Activated gamma-delta T cell treated with anti-CD3 and anti-CD28 coated beads, Interleukin-2, amount 50 U/mL, for 16 hours (primary cell): Measurements from ENCODE around the gene UHRF1.
"Not testable (repeated sequence)": the region's sequence is repeated elsewhere in the genome, so short reads cannot be mapped to it uniquely, and the experiment has no call there.

ENCODE experiments used
- DNase-seq: peaks from one replicate; pipeline ENCODE4 v3.0.0-alpha.2; 2020; ENCODE audit warnings: low read depth

Gene UHRF1

DNA sequence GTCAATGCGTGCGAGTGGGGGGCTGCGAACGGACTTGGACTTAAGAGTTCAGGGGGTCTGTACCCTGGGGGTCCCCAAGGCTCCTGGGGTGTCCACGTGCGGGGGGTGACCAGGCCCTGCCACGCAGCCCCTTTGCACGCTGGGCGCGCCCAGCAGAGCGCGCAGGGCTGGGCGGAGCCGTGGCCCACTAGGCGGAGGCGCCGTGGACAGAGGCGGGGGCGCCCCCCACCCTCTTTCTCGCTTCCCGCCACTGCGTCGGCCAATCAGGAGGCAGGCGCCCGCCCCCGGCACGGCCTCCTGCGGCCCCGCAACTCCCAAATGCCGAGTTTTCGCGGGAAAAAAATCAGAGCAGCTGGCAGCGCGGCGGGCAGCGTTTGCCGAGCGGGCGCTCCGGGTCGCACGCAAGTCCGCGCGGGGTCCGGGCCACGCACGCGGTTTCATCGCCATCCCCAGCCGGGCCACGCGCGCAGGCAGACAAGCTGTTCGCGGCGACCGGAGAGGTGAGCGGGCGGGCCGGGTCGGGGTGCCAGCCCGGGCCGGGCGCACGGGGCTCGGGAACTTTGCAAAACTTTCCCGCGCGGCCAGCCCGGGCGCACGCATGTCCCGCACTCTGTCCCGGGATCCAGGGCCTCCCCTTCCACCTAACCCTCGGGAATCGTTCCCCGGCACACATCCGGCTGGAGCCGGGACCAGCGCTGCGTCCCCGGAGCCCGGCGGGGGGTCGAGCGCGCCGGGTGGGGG is at the start of gene UHRF1:
Gene UHRF1, plus strand, starts transcription at position 346 of the 741 bp plus-strand sequence. CDS start 1,385 bp downstream, outside the sequence.
- no peak for DNase-seq

DNA sequence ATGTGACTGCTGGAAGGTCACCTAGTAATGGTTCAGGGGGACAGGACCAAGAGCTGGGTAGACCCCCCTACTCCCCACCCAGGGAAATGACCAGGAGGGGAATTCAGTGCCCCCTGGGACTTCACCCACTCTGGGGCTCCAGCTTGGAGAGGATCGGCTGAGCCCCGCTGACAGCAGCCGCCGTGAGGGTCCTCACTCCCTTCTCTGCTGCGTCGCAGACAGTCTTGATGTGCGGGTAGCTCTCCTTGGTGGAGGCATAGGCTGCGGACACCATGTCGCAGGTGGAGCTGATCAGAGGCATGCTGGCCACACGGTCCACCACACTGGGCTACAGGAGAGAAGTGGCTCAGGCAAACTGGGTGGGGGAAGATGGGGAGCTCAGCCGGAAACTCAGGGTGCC is 49.6 kb upstream of the UHRF1 start:
- DNase-seq = no peak

DNA sequence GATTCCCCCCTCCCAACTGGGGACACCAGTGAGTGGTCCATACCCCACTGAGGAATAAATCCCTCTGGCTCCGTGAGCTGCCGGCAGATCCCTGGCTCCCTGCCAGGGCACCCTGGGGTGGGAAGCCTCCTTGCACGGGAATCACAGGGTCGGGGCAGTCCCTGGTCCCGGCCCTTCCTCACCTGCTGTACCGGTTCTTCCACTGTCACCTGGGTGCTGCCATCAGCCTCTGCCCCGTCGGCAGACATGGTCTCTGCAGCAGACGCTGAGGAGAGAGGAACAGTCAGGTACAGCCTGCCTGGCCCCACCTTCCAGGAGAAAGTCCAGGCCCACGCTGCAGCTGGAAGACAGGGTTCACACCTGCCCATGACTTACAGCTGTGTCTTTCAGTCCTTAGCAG is 48.2 kb upstream of the UHRF1 start:
- no peak for DNase-seq

DNA sequence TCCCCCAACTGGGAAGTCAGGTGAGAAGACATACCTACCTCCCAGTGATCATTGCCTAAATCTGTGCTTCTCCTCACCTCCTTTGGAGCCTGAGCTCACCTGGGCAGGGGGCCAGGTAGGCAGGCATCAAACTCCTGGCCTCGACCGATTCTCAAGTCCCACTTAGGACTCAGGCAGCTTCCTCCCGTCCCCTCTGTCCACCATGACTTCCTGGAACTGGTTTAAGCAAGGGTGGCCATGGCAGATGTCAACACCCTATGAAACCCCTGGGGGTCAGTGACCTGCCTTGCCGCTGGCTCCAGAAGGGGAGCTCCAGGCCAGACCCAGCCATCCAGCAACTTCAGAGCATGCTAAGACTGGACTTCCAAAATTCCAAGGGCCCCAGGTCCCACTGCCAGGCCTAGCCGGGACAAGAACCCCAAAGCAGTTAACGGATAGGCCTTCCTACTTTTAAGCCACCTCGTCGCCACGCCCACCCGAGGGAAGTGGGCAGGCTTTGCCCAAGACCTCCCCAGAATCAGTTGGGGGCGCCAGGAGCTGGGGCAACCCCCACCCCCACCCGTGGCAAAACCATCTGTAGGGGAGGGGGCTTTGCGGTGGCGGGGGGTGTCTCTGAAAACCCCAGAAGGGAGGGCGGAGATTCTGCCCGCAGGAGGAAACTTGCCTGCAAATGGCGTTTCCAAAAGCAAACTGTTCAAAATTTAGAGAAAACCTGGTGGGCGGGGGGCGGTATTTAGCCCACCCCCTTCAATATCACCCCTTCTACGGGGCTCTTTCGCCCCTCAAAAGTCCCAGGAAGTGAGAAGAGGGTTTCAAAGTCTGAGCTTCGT is 42.5 kb upstream of the UHRF1 start:
- DNase-seq = peak; percentile 34

DNA sequence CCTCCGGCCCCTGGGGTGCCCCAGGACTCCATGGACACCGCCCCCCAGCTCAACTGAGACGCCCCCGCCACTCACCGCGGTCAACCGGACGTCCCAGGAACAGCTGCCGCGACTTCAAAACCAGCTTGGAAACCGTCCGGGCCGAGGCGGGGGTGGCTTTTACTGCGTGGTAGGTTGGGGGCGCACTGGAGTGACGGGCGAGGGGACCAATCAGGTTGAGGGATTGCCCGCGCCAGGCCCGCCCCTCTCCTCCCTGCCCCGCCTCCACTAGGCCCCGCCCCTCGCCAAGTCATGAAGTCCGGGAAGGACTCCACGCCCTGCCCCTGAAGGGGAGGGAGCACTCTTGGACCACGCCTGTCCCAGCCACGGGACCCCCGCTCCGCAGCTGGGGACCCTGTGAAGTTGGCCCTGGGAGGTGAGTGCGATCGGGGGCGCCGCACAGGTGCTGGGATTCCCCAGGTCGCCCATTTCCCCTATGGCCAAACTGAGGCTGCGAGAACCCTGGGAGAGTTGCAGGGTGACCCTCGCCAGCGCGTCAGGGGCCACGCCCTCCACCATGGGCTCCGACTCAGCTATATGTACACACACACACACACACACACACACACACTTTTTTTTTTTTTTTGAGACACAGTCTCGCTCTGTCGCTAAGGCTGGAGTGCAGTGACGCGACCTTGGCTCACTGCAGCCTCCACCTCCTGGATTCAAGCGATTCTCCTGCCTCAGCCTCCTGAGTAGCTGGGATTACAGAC is 41.6 kb upstream of the UHRF1 start, which contains the start of gene PLIN3:
Gene PLIN3, minus strand, starts transcription at position 134 of the 752 bp plus-strand sequence. CDS start 6,273 bp downstream, outside the sequence.
- DNase-seq = peak; percentile 78

DNA sequence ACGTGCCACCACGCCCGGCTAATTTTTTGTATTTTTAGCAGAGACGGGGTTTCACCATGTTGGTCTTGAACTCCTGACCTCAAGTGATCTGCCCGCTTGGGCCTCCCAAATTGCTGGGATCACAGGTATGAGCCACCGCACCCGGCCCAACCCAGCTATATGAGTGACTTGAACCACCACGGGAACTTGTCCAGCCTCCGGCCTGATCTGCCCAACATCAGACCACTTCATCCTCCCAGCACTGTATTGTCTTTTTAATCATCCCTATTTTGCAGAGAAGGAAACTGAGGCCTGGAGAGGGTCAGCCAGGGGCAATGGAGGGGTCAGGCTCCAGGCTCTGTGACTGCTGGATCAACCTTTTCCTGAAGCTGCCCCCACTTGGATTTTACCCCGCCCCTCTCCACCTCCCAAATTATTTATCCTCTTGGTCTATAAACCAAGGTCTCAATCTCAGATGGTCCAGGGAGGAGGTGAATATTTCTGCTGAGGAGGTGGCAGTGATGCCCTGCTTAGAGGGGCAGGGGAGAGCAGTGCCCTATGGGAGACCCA is 40.9 kb upstream of the UHRF1 start:
- no peak for DNase-seq

DNA sequence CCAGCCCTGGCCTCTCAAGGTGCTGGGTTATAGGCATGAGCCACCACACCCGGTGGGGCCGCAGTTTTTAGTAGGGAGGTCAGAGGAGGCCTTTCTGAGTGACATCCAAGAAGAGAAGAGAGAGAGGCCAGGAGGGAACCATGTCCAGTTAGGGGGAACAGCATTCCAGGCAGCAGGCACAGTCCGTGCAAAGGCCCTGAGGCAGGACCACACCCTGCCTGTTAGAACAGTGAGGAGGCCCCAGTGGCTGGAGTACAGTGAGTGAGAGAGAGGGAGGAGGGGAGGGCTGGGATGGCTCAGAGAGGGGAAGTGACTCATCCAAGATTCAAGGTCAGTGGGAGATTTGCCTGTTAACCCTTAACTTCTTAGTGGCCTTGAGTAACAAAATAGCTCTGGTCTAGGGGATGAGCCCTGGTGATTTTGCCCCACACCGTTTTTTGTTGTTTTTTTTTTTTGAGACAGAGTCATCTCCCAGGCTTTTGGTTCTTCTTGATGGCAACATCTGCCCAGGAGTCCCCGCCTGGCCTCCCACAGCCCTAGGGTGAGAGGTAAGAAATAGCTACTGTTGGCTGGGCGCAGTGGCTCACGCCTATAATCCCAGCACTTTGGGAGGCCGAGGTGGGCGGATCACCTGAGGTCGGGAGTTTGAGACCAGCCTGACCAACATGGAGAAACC is 39.1 kb upstream of the UHRF1 start:
- DNase-seq = no peak

DNA sequence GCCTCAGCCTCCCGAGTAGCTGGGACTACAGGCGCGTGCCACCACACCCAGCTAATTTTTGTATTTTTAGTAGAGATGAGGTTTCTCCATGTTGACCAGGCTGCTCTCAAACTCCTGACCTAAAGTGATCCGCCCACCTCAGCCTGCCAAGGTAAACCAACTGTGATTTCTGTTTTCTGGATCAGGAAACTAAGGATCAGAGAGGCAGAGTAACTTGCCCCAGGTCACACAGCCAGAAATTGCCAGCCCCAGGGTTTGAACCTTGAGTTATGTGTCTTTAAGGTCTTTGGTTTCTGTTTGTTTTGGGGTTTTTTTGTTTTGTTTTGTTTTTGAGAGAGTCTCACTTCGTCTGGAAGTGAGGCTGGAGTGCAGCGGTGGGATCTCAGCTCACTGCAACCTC is 37.6 kb upstream of the UHRF1 start:
- no peak for DNase-seq

DNA sequence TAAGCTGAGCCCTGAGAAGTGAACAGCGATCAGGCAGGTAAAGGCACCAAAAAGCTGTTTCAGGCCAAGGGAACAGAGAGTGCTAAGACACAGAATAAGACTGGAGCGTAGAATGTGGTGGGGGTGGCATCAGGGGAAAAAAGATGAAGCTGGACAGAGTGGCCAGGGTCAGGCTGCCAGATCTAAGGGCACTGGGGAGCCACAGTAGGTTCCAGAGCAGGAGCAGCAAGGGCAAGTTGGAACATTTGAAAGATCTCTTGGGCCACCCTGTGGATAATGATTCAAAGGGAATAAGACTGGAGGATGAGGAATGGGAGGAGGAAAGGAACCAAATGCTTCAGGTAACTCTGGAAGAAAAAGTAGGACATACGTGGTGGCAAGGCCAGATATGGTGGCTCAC is 35.4 kb upstream of the UHRF1 start:
- DNase-seq = no peak

DNA sequence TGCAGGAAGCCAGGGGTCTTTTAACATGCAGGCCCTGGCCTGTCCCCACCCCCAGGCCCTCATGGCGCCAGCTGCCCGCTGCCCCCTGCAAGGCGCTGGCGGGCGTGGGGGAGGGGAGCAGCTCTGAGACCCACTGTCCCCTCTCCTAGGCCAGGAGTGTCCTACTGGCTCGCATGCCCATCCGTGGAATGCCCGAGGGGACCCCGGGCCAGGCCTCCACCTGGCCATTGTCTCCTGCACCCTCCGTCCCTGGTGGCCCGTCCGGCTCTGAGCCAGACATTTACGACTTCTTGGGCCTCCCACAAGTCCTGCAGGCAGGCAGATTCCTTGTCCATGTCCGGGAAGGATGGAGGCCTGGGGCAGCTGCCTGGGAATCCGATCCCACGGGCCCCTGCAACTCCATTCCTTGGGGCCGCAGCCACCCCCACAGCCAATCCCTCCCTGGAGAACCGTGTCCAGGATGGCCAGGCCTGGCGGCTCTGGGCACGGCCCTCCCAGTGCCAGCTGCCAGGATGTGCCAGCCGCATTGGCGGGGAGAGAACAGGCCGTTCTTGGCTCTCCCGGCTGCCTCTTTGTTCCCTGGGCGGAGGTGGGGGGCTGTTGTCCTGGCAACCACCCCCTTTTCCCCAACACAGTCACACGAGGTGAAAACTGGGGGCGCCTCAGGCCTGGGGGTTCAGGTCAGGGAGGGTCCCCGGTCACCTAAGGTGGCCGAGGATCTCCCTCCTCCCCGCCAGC is 31.4 kb upstream of the UHRF1 start:
- no peak for DNase-seq

DNA sequence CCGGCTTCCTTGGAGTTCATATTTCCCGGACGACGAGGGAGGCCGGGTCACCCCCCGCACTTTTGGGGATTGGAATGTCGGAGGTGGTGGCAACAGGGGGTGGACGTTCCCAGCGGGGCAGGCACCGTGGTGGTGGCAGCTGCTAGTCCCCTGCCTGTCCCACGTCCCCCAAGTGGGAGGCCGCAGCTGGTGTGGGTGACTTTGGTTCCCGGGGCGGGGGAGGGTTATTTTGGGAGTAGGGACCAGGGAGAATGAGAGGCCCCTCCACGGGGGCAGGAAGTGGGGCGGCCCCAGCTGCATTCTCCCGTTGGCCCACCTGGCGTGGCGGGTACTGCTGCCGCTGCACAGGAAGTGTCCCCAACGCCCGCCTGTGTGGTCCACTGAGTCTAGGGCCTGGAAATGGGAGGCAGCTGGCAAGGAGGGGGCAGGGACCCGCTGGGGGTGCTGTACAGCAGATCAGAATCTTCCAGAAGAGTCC is 30.8 kb upstream of the UHRF1 start:
- DNase-seq = no peak

DNA sequence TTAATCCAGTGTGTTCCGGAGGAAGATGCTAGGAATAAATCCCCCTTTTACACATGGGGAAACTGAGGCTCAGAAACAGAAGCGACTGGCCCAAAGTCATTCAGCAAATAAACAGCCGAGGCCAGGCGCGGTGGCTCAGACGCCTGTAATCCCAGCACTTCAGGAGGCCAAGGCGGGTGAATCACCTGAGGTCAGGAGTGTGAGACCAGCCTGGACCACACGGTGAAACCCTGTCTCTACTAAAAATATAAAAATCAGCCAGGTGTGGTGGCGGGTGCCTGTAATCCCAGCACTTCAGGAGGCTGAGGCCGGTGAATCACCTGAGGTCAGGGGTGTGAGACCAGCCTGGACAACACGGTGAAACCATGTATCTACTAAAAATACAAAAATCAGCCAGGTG is 30.3 kb upstream of the UHRF1 start:
- DNase-seq = no peak

DNA sequence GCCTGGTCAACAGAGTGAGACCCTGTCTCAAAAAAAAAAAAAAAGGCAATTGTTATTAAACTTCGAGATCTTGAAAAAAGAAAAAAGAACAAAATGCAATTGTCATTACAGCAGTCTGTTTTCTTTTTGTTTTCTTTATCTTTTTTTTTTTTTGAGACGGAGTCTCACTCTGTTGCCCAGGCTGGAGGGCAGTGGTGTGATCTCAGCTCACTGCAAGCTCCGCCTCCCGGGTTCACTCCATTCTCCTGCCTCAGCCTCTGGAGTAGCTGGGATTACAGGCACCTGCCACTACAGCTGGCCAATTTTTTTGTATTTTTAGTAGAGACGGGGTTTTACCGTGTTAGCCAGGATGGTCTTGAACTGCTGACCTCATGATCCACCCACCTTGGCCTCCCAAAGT is 26.4 kb upstream of the UHRF1 start:
- not testable (repeated sequence) for DNase-seq

DNA sequence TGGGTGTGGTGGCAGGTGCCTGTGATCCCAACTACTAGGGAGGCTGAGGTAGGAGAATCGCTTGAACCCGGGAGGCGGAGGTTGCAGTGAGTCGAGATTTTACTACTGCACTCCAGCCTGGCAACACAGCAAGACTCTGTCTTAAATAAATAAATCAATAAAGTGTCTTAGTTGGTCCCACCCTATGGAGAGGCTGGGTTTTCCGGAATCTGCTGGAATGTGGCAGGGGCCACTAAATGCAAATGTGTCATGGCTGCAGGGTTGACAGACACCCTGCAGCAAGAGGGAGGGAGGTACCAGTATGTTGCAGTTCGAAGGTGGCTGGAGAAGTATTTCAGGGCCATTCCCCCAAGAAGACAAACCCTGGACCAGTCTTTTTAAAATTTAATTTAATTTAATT is 24.3 kb upstream of the UHRF1 start:
- not testable (repeated sequence) for DNase-seq

DNA sequence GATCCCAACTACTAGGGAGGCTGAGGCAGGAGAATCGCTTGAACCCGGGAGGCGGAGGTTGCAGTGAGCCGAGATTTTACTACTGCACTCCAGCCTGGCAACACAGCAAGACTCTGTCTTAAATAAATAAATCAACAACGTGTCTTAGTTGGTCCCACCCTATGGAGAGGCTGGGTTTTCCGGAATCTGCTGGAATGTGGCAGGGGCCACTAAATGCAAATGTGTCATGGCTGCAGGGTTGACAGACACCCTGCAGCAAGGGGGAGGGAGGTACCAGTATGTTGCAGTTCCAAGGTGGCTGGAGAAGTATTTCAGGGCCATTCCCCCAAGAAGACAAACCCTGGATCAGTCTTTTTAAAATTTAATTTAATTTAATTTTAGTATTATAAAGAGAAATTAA is 21.5 kb upstream of the UHRF1 start:
- DNase-seq = not testable (repeated sequence)

DNA sequence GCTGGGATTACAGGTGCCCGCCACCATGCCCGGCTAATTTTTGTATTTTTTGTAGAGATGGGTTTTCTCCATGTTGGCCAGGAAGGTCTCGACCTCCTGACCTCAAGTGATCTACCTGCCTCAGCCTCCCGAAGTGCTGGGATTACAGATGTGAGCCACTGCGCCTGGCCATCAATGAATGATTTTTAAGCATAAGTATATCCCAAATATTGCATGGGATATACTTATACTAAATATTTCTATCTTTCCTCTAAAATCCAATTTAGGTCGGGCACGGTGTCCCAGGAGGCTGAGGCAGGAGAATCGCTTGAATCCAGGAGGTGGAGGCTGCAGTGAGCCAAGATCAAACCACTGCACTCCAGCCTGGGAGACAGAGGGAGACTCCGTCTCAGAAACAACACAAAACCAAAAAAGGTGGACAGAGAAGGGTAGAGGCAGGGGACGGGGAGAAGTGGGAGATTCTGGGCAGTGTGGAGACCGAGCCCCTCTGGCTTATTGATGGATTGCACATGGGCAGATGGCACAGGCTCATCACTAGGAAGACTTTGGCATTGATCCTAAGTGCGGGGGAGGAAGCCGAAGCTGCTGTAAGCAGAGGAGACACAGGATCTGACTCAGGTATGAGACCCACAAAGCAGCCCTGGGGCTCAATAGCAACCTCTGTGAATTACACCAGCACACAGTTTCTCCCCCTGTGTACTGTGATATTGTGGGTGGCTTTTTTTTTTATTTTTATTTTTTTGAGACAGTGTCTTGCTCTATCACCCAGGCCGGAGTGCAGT is 20.1 kb upstream of the UHRF1 start:
- no peak for DNase-seq

DNA sequence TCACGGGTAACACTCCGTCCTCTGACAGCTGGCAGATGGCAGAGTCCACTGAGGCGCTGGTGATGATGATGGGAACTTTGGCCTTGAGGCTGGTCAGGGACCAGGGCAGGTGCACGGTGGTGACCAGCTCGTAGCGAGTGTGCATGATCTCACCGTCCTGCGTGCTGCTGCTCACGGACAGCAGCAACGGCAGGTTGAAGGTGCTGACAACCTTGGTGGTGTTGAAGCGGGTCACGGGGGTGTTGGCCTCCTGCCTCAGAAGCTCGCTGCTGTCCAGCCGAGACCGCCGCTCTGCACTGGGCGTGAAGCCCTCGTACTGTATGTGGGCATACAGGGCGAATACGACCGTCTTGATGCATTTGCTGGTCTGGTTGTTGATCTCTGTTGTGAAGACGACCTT is 18.2 kb upstream of the UHRF1 start:
- no peak for DNase-seq

DNA sequence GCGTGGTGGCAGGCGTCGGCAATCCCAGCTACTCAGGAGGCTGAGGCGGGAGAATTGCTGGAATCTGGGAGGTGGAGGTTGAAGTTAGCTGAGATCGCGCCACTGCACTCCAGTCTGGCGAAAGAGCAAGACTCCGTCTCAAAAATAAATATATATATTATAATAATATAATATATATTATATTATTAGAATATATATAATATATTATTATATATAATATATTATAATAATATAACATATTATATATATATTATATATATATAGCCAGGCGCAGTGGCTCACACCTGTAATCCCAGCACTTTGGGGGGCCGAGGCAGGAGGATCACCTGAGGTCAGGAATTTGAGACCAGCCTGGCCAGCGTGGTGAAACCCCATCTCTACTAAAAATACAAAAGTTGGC is 16.3 kb upstream of the UHRF1 start:
- not testable (repeated sequence) for DNase-seq

DNA sequence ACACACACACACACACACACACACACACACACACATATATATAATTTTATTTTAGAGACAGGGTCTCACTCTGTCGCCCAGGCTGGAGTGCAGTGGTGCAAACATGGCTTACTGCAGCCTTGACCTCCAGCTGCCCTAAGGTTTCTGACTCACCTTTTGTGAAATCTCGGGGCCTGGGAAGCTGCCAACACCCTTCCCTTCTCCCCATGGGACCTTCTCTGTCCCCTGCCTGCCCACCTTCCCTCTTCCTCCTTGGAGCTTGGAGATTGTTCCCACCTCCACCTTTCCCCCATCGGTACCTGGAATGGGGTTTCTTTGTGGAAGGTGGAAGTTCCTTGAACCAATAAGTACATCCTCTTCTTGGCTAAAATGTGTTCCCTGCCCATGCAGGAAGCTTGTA is 12.9 kb upstream of the UHRF1 start:
- no peak for DNase-seq

DNA sequence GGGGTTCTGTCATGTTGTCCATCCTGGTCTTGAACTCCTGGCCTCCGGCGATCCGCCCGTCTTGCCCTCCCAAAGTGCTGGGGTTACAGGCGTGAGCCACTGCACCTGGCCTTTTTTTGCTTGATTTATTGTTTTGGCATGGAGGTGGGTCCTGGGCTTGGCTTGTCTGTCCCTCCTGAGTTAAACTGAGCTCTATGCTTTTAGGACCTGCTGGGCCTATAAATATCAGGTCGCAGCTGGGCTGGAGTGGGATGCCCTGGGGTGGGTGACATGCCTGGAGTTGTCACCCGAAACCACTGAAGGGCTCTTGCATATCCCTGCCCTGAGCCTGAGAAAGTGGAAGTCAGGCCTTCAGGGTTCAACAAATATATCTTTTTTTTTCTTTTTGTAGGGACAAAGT is 12.2 kb upstream of the UHRF1 start:
- DNase-seq = no peak
